HepG2 (cell line): ENCODE data around the gene ADGRV1.

ENCODE experiments used
- NFYB ChIP-seq: sonication (generic); formaldehyde crosslinking; IDR thresholded peaks from 2 replicates; pipeline ENCODE4 v1.4.0; 2020; ENCODE audit warnings: missing genetic modification reagents
- POLR2AphosphoS5 ChIP-seq: IDR thresholded peaks from 2 replicates; pipeline ENCODE4 v1.6.1; 2012; ENCODE audit warnings: low read depth, low read length
- TCF7L2 ChIP-seq: IDR thresholded peaks from 2 replicates; pipeline ENCODE4 v1.6.1; 2011; ENCODE audit warnings: mild to moderate bottlenecking, low read depth, low read length, moderate library complexity
- YY1 ChIP-seq: IDR thresholded peaks from 2 replicates; pipeline ENCODE4 v1.6.1; 2011; ENCODE audit warnings: low read length, low read depth, moderate library complexity, mild to moderate bottlenecking; ENCODE audit not compliant: insufficient read depth, insufficient replicate concordance
- ZNF569 ChIP-seq: sonication (generic); formaldehyde crosslinking; IDR thresholded peaks from 2 replicates; pipeline ENCODE4 v1.5.0; 2020; ENCODE audit warnings: mild to moderate bottlenecking, missing genetic modification reagents, moderate library complexity, borderline replicate concordance
- ZNF7 ChIP-seq: IDR thresholded peaks from 2 replicates; pipeline ENCODE4 v1.6.1; 2016; ENCODE audit warnings: missing biosample characterization, missing genetic modification reagents
- TF ChIP-seq, protein P1 (sequence below): sonication (generic); formaldehyde crosslinking; IDR thresholded peaks from 2 replicates; pipeline ENCODE4 v1.5.0; 2020; ENCODE audit warnings: mild to moderate bottlenecking, missing genetic modification reagents, moderate library complexity
- TF ChIP-seq, protein P2 (sequence below), 2 experiments: sonication (generic) in 1 of 2; formaldehyde crosslinking in 1 of 2; IDR thresholded peaks; 2 replicates each; pipeline versions ENCODE4 v1.5.1 to v1.6.1; 2011 to 2020; ENCODE audit warnings: borderline replicate concordance in 1 of 2, low read depth in 1 of 2, low read length in 1 of 2, mild to moderate bottlenecking in 1 of 2, missing genetic modification reagents in 1 of 2, moderate library complexity in 1 of 2
- TF ChIP-seq, protein P3 (sequence below): IDR thresholded peaks from 2 replicates; pipeline ENCODE4 v1.6.1; 2012; ENCODE audit warnings: low read depth, low read length, improper control_type of control experiment
- TF ChIP-seq, protein P4 (sequence below): IDR thresholded peaks from 2 replicates; pipeline ENCODE4 v1.6.1; 2016; ENCODE audit warnings: low read depth, missing genetic modification reagents, missing compliant biosample characterization

DNA sequence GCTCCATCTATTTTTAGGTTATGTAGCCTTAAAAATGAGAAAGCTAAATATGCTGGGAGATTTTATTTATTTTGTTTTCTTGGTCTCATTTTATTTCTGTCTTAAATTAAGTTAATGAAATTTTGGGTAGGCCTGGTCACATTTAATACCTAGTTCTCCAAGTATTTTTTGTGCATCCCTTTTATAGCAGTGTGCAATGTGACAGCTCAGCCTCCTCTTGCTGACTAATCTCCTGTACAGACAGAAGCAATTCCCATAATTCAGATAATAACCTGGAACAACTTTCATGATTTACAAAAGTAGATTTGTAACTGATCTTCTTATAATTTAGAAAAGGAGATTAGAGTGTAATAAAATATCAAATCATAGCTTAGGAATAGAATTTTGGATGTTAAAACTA, 403.9 kb downstream of the ADGRV1 start:
- no peak for TF ChIP-seq ZNF569 (CRISPR knock-in tag)
- TF ChIP-seq, protein P1, sequence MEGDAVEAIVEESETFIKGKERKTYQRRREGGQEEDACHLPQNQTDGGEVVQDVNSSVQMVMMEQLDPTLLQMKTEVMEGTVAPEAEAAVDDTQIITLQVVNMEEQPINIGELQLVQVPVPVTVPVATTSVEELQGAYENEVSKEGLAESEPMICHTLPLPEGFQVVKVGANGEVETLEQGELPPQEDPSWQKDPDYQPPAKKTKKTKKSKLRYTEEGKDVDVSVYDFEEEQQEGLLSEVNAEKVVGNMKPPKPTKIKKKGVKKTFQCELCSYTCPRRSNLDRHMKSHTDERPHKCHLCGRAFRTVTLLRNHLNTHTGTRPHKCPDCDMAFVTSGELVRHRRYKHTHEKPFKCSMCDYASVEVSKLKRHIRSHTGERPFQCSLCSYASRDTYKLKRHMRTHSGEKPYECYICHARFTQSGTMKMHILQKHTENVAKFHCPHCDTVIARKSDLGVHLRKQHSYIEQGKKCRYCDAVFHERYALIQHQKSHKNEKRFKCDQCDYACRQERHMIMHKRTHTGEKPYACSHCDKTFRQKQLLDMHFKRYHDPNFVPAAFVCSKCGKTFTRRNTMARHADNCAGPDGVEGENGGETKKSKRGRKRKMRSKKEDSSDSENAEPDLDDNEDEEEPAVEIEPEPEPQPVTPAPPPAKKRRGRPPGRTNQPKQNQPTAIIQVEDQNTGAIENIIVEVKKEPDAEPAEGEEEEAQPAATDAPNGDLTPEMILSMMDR (CRISPR knock-in tag) = no peak
- no peak for TF ChIP-seq YY1
- TF ChIP-seq POLR2AphosphoS5 = no peak
- no peak for TF ChIP-seq ZNF7 (CRISPR knock-in tag)
- TF ChIP-seq TCF7L2 = no peak
- TF ChIP-seq, protein P2, sequence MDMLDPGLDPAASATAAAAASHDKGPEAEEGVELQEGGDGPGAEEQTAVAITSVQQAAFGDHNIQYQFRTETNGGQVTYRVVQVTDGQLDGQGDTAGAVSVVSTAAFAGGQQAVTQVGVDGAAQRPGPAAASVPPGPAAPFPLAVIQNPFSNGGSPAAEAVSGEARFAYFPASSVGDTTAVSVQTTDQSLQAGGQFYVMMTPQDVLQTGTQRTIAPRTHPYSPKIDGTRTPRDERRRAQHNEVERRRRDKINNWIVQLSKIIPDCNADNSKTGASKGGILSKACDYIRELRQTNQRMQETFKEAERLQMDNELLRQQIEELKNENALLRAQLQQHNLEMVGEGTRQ (IDR thresholded peaks at IDR 0.05; ENCODE audit: low read depth, low read length) = no peak
- TF ChIP-seq, protein P2 (CRISPR knock-in tag; IDR thresholded peaks at IDR 0.05; ENCODE audit: borderline replicate concordance) = no peak
- TF ChIP-seq, protein P3, sequence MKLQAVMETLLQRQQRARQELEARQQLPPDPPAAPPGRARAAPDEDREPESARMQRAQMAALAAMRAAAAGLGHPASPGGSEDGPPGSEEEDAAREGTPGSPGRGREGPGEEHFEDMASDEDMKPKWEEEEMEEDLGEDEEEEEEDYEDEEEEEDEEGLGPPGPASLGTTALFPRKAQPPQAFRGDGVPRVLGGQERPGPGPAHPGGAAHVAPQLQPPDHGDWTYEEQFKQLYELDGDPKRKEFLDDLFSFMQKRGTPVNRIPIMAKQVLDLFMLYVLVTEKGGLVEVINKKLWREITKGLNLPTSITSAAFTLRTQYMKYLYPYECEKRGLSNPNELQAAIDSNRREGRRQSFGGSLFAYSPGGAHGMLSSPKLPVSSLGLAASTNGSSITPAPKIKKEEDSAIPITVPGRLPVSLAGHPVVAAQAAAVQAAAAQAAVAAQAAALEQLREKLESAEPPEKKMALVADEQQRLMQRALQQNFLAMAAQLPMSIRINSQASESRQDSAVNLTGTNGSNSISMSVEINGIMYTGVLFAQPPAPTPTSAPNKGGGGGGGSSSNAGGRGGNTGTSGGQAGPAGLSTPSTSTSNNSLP = no peak
- TF ChIP-seq, protein P4, sequence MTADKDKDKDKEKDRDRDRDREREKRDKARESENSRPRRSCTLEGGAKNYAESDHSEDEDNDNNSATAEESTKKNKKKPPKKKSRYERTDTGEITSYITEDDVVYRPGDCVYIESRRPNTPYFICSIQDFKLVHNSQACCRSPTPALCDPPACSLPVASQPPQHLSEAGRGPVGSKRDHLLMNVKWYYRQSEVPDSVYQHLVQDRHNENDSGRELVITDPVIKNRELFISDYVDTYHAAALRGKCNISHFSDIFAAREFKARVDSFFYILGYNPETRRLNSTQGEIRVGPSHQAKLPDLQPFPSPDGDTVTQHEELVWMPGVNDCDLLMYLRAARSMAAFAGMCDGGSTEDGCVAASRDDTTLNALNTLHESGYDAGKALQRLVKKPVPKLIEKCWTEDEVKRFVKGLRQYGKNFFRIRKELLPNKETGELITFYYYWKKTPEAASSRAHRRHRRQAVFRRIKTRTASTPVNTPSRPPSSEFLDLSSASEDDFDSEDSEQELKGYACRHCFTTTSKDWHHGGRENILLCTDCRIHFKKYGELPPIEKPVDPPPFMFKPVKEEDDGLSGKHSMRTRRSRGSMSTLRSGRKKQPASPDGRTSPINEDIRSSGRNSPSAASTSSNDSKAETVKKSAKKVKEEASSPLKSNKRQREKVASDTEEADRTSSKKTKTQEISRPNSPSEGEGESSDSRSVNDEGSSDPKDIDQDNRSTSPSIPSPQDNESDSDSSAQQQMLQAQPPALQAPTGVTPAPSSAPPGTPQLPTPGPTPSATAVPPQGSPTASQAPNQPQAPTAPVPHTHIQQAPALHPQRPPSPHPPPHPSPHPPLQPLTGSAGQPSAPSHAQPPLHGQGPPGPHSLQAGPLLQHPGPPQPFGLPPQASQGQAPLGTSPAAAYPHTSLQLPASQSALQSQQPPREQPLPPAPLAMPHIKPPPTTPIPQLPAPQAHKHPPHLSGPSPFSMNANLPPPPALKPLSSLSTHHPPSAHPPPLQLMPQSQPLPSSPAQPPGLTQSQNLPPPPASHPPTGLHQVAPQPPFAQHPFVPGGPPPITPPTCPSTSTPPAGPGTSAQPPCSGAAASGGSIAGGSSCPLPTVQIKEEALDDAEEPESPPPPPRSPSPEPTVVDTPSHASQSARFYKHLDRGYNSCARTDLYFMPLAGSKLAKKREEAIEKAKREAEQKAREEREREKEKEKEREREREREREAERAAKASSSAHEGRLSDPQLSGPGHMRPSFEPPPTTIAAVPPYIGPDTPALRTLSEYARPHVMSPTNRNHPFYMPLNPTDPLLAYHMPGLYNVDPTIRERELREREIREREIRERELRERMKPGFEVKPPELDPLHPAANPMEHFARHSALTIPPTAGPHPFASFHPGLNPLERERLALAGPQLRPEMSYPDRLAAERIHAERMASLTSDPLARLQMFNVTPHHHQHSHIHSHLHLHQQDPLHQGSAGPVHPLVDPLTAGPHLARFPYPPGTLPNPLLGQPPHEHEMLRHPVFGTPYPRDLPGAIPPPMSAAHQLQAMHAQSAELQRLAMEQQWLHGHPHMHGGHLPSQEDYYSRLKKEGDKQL (CRISPR knock-in tag) = no peak
- no peak for TF ChIP-seq NFYB (CRISPR knock-in tag)
